Fibroblast of skin of abdomen (primary cell): ENCODE results near the gene IL36B.

Source experiments
- DNase-seq: peaks from one replicate; pipeline ENCODE4 v3.0.0-alpha.2; 2013

The IL36B gene

GRCh38 chr2:113075600-113075999 is 22.9 kb upstream of the IL36B start:
- no peak for DNase-seq

- no peak for DNase-seq
Observed at GRCh38 chr2:113075030-113075429, 22.4 kb upstream of the IL36B start.

- DNase-seq: no peak
Observed at GRCh38 chr2:113073325-113073834, 20.7 kb upstream of the IL36B start.

- DNase-seq: no peak
Observed at GRCh38 chr2:113072584-113072983, 19.9 kb upstream of the IL36B start.

- DNase-seq: no peak
Observed at GRCh38 chr2:113070606-113070975, 17.9 kb upstream of the IL36B start.

- peak; percentile 3 for DNase-seq
Observed at GRCh38 chr2:113069676-113070605, 17.3 kb upstream of the IL36B start.

- DNase-seq: peak; percentile 17
Observed at GRCh38 chr2:113068706-113069485, 16.2 kb upstream of the IL36B start.

GRCh38 chr2:113068249-113068648 is 15.6 kb upstream of the IL36B start:
- DNase-seq: no peak

- DNase-seq: no peak
Observed at GRCh38 chr2:113067681-113068080, 15.0 kb upstream of the IL36B start, which contains the start of gene IL1F10. Gene IL1F10 (plus strand): TSS chr2:113067970. CDS start chr2:113072739, 4,769 bp downstream.

- no peak for DNase-seq
Observed at GRCh38 chr2:113064898-113065297, 12.2 kb upstream of the IL36B start.

- no peak for DNase-seq
Observed at GRCh38 chr2:113064281-113064680, 11.6 kb upstream of the IL36B start.

- DNase-seq: no peak
Observed at GRCh38 chr2:113061896-113062770, 9.5 kb upstream of the IL36B start.

- no peak for DNase-seq
Observed at GRCh38 chr2:113061241-113061640, 8.6 kb upstream of the IL36B start.

- no peak for DNase-seq
Observed at GRCh38 chr2:113060796-113061195, 8.1 kb upstream of the IL36B start.

- DNase-seq: no peak
Observed at GRCh38 chr2:113060396-113060795, 7.7 kb upstream of the IL36B start.

- no peak for DNase-seq
Observed at GRCh38 chr2:113058998-113059960, 6.6 kb upstream of the IL36B start, which contains the start of gene IL36RN. Gene IL36RN (plus strand): TSS chr2:113059198. CDS start chr2:113059439, 241 bp downstream.

- no peak for DNase-seq
Observed at GRCh38 chr2:113058411-113058994, 5.8 kb upstream of the IL36B start.

GRCh38 chr2:113057117-113057516 is 4.5 kb upstream of the IL36B start:
- no peak for DNase-seq

- no peak for DNase-seq
Observed at GRCh38 chr2:113056521-113056920, 3.9 kb upstream of the IL36B start.

GRCh38 chr2:113054066-113054465 is 1.4 kb upstream of the IL36B start:
- DNase-seq: no peak

- no peak for DNase-seq
Observed at GRCh38 chr2:113053666-113054065, 999 bp upstream of the IL36B start.
